ENCODE measurements around the gene FEM1C.
"Not testable (repeated sequence)": the region's sequence is repeated elsewhere in the genome, so short reads cannot be mapped to it uniquely, and the experiment has no call there.

FEM1C gene

GRCh38 chr5:115511632-115512031, 32.9 kb downstream of the FEM1C start:
- no peak for DNase-seq

GRCh38 chr5:115510145-115510645, 34.4 kb downstream of the FEM1C start:
- no peak for DNase-seq

- no peak for DNase-seq
Observed at GRCh38 chr5:115509547-115509946, 35.0 kb downstream of the FEM1C start.

- no peak for DNase-seq
Observed at GRCh38 chr5:115507681-115508080, 36.9 kb downstream of the FEM1C start.

GRCh38 chr5:115503420-115503819, 41.2 kb downstream of the FEM1C start:
- DNase-seq, result no peak

- DNase-seq, result no peak
Observed at GRCh38 chr5:115501464-115502210, 42.9 kb downstream of the FEM1C start.

DNA sequence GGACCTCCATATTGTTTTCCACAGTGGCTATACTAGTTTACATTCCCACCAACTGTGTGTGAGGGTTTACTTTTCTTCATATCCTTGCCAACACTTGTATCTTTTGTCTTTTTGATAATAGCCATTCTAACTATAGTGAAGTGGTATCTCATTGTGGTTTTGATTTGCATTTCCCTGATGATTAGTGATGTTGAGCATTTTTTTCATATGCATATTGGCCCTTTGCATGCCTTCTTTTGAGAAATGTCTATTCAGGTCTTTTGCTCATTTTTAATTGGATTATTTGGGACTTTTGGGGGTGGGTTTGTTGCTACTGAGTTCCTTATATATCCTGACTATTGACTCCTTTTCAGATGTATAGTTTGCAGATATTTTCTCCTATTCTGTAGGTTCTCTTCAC, 44.4 kb downstream of the FEM1C start:
- DNase-seq, result no peak

DNA sequence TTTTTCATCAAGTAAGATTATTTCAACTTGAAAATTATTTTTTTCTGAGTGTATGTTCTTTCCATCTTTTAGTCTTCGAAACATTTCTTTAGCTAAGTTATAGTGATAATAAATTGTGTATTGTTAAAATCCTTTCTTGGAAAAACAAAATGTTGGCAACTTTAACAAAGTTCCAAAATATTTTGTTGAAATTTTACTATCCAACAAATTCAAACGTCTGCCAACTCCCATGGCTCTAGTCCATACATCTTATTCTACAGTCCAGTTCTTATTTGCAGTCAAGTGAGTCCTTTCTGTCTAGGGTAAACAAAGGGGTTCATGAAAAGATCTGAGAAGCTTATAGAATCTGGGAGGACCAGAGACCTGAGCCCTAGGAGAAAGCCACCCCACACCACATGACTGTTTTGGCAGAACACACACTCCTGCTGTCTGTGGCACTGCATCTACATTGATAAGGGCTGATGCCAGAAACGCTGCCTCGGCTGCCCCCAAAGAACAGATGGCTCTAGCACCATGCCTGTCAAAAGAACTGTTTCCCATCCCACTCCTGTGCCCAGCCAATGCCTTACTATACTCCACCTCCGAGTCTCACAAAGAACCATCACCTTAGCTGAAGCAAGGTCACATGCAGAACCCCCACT, 47.5 kb downstream of the FEM1C start:
- DNase-seq, result no peak

- no peak for DNase-seq
Observed at GRCh38 chr5:115494570-115495289, 49.8 kb downstream of the FEM1C start.

- DNase-seq, result no peak
Observed at GRCh38 chr5:115490596-115490995, 54.0 kb downstream of the FEM1C start.

DNA sequence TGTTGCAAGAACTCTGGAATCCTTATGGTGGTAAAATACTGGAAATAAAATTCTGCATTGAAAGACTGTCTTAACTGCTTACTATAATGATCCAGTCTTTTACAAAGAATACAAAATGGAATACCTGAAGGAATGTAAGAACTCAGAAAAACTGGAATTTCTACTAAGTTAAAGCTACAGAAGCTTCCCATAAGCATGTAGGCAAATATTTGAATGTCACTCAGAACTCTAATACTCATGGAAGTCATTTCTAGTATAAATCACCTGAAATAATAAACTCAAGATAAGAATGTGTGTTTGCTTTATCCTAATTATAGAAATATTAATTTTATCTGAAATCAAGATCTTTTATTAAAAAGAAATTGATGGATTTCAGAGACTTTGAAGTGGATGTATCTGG, 54.8 kb downstream of the FEM1C start:
- no peak for DNase-seq

DNA sequence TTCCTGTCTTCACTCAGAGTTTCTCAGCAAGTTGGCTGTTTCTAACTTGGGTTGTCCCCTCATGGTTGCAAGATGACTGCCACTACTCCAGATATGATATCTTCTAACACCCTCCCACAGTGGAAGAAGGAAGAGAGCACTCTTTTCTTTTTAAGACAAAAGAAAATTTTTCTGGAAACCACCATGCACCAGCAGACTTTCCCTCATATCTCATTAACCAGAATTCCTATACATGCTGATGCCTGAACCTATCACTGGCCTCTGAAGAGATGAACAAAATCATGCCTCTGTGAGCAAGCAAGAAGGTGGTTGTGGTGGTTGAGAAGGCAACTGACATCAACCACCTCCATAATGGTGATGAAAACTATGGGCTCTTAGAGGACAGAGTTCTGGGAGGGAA, 56.8 kb downstream of the FEM1C start:
- DNase-seq, result no peak

DNA sequence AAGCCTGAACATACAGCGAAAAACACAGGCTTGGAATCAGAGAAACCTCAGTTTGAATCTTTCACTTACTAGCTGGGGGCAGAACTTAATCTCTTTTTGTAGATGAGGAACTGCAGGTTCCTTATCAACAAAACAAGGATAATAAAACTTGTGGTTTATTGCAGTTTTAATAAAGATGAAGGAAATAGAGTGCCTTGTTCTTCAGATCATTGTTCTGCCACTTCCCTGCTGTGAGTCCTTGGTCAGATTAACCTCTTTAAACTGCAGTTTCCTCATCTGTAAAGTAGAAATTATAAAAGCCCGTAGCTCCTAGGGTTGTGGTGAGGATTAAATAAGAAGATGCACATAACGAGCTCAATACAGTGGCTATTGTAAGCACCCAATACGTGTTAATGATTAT, 57.4 kb downstream of the FEM1C start:
- no peak for DNase-seq

- no peak for DNase-seq
Observed at GRCh38 chr5:115486728-115487127, 57.8 kb downstream of the FEM1C start.

DNA sequence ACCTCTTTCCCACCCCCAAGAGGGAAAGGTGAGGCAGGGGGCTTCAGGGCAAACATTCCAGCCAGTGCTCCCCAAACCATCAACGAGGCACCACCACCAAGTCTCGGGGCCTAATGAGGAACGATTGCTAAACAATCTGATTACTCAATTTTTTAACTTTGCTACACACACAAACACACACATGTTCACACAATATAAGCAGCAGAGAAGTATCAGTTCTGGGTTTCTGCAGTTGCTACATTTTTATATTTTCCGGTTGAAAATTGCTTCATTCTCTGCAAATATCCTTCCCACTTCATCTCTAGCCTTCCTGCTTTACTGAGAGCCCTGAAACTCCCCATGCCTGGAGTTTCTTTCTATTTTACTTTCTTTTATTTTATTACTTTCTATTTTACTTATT, 60.2 kb downstream of the FEM1C start:
- no peak for DNase-seq

DNA sequence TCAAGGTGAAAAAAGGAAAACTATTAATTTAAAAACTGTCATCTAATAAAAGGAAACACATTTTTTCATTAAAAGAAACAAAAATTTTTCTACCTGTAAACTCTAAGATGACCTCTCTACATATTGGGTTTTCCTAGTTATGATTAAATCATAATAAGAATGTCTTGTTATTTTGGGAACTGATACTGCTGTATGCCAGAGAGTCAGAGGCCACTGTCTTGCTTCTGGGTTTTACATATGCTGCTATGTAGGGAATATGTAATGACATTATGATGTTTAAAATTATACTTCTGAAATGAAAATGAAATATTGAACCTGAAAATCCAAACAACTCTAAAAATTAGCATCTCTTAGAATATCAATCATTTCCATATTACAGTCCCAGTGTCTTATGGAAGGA, 63.7 kb downstream of the FEM1C start:
- no peak for DNase-seq

GRCh38 chr5:115480271-115480670, 64.3 kb downstream of the FEM1C start:
- DNase-seq, result no peak

DNA sequence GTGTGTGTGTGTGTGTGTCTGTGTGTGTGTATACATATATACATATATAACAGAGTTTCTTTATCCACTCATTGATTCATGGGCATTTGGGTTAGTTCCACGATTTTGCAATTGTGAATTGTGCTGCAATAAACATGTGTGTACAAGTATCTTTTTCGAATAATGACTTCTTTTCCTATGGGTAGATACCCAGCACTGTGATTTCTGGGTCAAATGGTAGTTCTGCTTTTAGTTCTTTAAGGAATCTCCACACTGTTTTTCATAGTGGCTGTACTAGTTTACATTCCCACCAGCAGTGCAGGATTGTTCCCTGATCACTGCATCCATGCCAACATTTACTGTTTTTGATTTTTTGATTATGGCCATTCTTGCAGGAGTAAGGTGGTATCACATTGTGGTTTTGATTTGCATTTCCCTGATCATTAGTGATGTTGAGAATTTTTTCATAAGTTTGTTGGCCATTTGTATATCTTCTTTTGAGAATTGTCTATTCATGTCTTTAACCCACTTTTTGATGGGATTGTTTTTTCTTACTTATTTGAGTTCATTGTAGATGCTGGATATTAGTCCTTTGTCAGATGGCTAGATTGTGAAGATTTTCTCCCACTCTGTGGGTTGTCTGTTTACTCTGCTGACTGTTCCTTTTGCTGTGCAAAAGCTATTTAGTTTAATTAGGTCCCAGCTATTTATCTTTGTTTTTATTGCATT, 65.3 kb downstream of the FEM1C start:
- DNase-seq, result not testable (repeated sequence)

- DNase-seq, result no peak
Observed at GRCh38 chr5:115478281-115478680, 66.3 kb downstream of the FEM1C start.

GRCh38 chr5:115477581-115477980, 67.0 kb downstream of the FEM1C start:
- DNase-seq, result no peak

- no peak for DNase-seq
Observed at GRCh38 chr5:115475788-115476187, 68.8 kb downstream of the FEM1C start.

DNA sequence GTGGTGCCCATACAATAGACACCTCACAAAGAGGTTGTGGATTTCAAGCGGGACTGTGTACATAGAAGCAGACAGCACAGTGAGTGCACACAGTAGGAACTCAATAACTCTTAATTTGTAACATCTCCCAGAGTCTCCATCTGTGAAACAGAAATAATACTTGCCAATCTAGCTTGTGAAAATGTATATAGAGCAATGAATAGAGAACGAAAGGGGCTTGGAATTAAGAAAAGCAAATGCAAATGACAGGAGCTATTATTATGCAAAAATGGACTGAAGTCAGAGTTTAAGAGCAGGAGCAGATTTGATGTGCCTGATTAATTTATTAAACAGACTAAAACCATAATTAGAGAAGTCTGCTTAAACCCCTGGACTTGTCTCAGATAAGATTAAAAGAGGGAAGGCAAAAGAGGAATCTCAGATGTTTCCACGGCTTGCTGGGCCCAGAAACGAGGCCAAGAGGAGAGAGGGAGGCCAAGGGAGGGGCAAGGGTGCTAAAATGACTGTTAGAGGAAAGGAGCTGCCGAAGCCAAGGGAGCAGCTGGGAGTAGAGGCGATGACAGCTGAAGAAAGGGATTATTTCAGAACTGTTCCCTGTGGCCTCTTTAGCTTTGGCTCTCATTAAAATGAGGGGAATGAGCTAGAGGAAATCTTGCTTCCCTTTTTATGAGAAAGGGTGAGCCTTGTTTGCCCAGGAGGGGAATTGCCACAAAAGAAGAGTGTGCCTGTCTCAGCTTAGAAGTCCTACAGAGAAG, 72.1 kb downstream of the FEM1C start:
- DNase-seq, result no peak

Measured in central memory CD4-positive, alpha-beta T cell (primary cell).